ENCODE results near the gene COL9A3. TPM values are rescaled to one million over a fixed set of nuclear protein-coding genes. Genes with fewer than 3 reads are reported as not detected.

COL9A3 gene
- total RNA-seq, 1 experiment from 2014 or later, result not detected

- Mint-ChIP-seq H3K4me3 (ENCODE audit: unreplicated experiment) (peak overlapping the region; percentile 64), H3K27ac (ENCODE audit: low read depth, unreplicated experiment) (peak overlapping the region; percentile 5), H3K4me1 (ENCODE audit: insufficient read depth, unreplicated experiment) (peaks cover 18% of the 10 kb centered on the region), H3K9me3 (ENCODE audit: unreplicated experiment) (no peaks in the 10 kb centered on the region), H3K36me3 (ENCODE audit: insufficient read depth, unreplicated experiment) (peaks cover 30% of the 10 kb centered on the region), H3K27me3 (ENCODE audit: insufficient read depth, unreplicated experiment) (peaks cover 4% of the 10 kb centered on the region)
- intact Hi-C loops (cut with micrococcal nuclease), result loop anchor here (5.0 kb wide), 1 partner anchor 38 kb away; no protein-coding TSS in a partner anchor
- TF ChIP-seq CTCF (IDR thresholded peaks at IDR 0.05; ENCODE audit: unreplicated experiment), result no peak
- CTCF ChIA-PET, result interaction anchor here (0.6 to 1.5 kb wide), 4 partner anchors 15 to 143 kb away, joined by 3 to 7 read pairs (median 4); no protein-coding TSS in a partner anchor
- POLR2A ChIA-PET, result interaction anchor here (0.8 to 3.3 kb wide), 12 partner anchors 11 to 180 kb away, joined by 3 to 20 read pairs (median 6); partner anchors contain the start of genes GID8, MRGBP and OGFR
- no TSS peak for BruUV-seq (replicated peaks)
- DNase-seq (ENCODE audit: unreplicated experiment), result peak; percentile 48
Measured at GRCh38 chr20:62860391-62860923, 43.6 kb downstream of the COL9A3 start.

- no peak for TF ChIP-seq CTCF (IDR thresholded peaks at IDR 0.05; ENCODE audit: unreplicated experiment)
- intact Hi-C loops (cut with micrococcal nuclease), result loop anchor here (5.0 kb wide), 1 partner anchor 39 kb away; no protein-coding TSS in a partner anchor
- Mint-ChIP-seq H3K36me3 (ENCODE audit: insufficient read depth, unreplicated experiment) (peaks cover 28% of the 10 kb centered on the region), H3K27me3 (ENCODE audit: insufficient read depth, unreplicated experiment) (peaks cover 10% of the 10 kb centered on the region), H3K4me3 (ENCODE audit: unreplicated experiment) (peak overlapping the region; percentile 64), H3K27ac (ENCODE audit: low read depth, unreplicated experiment) (no peak overlapping the region), H3K9me3 (ENCODE audit: unreplicated experiment) (no peaks in the 10 kb centered on the region), H3K4me1 (ENCODE audit: insufficient read depth, unreplicated experiment) (peaks cover 18% of the 10 kb centered on the region)
- no TSS peak for BruUV-seq (replicated peaks)
- ChIA-PET CTCF (interaction anchor here (0.6 to 1.5 kb wide), 7 partner anchors 14 to 273 kb away, joined by 3 to 7 read pairs (median 3); no protein-coding TSS in a partner anchor), POLR2A (interaction anchor here (0.7 to 3.3 kb wide), 18 partner anchors 8 to 209 kb away, joined by 3 to 20 read pairs (median 5); partner anchors contain the start of genes GID8, MRGBP and OGFR)
- DNase-seq (ENCODE audit: unreplicated experiment), result no peak
Measured at GRCh38 chr20:62860924-62861691, 44.3 kb downstream of the COL9A3 start.

- BruUV-seq (replicated peaks), result no TSS peak
- no peak for TF ChIP-seq CTCF (IDR thresholded peaks at IDR 0.05; ENCODE audit: unreplicated experiment)
- Mint-ChIP-seq H3K4me1 (ENCODE audit: insufficient read depth, unreplicated experiment) (peaks cover 17% of the 10 kb centered on the region), H3K4me3 (ENCODE audit: unreplicated experiment) (peak within 1 kb of the TSS; percentile 64), H3K9me3 (ENCODE audit: unreplicated experiment) (no peaks in the 10 kb centered on the region), H3K27me3 (ENCODE audit: insufficient read depth, unreplicated experiment) (peaks cover 10% of the 10 kb centered on the region), H3K36me3 (ENCODE audit: insufficient read depth, unreplicated experiment) (peaks cover 23% of the 10 kb centered on the region), H3K27ac (ENCODE audit: low read depth, unreplicated experiment) (peak within 1 kb of the TSS; percentile 5)
- CTCF ChIA-PET, result interaction anchor here (0.5 to 1.0 kb wide), 5 partner anchors 53 to 402 kb away, joined by 3 to 6 read pairs (median 3); no protein-coding TSS in a partner anchor
- POLR2A ChIA-PET, result interaction anchor here (0.6 to 3.3 kb wide), 17 partner anchors 8 to 209 kb away, joined by 3 to 20 read pairs (median 5); partner anchors contain the start of genes GID8, MRGBP and OGFR
- DNase-seq (ENCODE audit: unreplicated experiment), result peak; percentile 75
- intact Hi-C loops (cut with micrococcal nuclease), result loop anchor here (5.0 kb wide), 1 partner anchor 40 kb away; no protein-coding TSS in a partner anchor
Measured at GRCh38 chr20:62861726-62862336, 45.0 kb downstream of the COL9A3 start, which contains the start of gene TCFL5. Gene TCFL5, minus strand, starts transcription at chr20:62861822. Its CDS starts 152 bp downstream, at chr20:62861670.

Data from MCF 10A (cell line).